Measurements from ENCODE around the gene ZNF556.

Gene ZNF556

DNA sequence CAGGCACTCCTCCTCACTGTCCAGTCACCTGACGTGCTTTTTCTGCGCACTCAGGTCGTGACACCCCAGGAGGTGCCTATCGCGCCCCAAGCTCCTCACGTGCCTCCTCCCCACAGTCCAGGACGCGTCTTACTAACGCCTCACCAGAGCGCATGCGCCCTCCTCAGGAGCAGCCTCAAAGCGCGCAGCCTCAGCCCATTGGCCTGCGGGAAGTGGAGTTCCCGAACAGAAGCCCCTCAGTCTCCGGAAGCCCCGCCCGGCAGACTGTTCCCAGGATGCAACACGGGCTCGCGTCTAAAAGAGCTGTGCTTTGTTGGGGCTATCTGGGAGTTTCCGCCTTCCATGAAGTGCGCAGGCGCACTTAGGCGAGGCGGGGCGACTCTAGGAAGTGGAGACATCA is 8.3 kb upstream of the ZNF556 start:
- H3K4me2 ChIP-seq (ENCODE audit: low read length) = no peak overlapping the region
- H3K79me2 ChIP-seq (ENCODE audit: control insufficient read depth, low read length) = no peaks in the 10 kb centered on the region
- H3F3A ChIP-seq (ENCODE audit: control insufficient read depth, insufficient read depth) = no peaks in the 10 kb centered on the region
- no peak for TF ChIP-seq EZH2phosphoT487 (IDR thresholded peaks at IDR 0.05; ENCODE audit: borderline replicate concordance, low read length)
- TF ChIP-seq, protein P1, sequence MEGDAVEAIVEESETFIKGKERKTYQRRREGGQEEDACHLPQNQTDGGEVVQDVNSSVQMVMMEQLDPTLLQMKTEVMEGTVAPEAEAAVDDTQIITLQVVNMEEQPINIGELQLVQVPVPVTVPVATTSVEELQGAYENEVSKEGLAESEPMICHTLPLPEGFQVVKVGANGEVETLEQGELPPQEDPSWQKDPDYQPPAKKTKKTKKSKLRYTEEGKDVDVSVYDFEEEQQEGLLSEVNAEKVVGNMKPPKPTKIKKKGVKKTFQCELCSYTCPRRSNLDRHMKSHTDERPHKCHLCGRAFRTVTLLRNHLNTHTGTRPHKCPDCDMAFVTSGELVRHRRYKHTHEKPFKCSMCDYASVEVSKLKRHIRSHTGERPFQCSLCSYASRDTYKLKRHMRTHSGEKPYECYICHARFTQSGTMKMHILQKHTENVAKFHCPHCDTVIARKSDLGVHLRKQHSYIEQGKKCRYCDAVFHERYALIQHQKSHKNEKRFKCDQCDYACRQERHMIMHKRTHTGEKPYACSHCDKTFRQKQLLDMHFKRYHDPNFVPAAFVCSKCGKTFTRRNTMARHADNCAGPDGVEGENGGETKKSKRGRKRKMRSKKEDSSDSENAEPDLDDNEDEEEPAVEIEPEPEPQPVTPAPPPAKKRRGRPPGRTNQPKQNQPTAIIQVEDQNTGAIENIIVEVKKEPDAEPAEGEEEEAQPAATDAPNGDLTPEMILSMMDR (IDR thresholded peaks at IDR 0.05; ENCODE audit: low read depth, low read length, poor library complexity, severe bottlenecking) = no peak
- no peak overlapping the region for H3K4me3 ChIP-seq (ENCODE audit: low read length)
- no peaks in the 10 kb centered on the region for H3K9me2 ChIP-seq (replicated peaks; ENCODE audit: control insufficient read depth, low read length)
- H3K27ac ChIP-seq (ENCODE audit: low read depth, low read length) = no peak overlapping the region
- peaks cover 14% of the 10 kb centered on the region for H3K36me3 ChIP-seq (ENCODE audit: control insufficient read depth, low read length)
- H3K4me1 ChIP-seq (ENCODE audit: control insufficient read depth, low read length) = no peaks in the 10 kb centered on the region
- no peaks in the 10 kb centered on the region for H4K20me1 ChIP-seq (ENCODE audit: control insufficient read depth, insufficient read depth, low read depth, low read length)
- H3K27me3 ChIP-seq (ENCODE audit: control insufficient read depth, low read length) = no peaks in the 10 kb centered on the region
- peaks cover 9% of the 10 kb centered on the region; the same call in 1 of the 2 replicates for H3K9me3 ChIP-seq (ENCODE audit: control insufficient read depth, insufficient read depth, low read length)

DNA sequence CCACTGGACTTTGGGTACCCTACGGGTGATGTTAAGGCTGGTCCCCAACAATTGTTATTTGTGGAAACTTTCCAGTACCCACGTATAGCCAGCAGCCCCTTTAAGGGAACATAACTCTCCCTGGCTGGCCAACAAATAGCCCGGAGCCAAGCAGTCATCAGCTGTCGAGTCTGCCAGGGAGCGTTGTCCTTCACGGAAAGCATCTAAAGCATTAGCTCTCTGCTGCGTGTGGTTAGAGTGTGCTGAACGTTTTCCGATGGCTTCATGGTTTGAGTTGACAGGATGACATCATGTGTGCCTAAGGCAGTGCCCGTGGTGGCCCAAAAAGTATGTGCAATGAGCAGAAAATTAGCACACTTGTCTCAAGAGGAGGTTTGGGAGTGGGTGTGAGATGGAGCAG is 3.3 kb upstream of the ZNF556 start:
- Histone ChIP-seq H3K36me3 (ENCODE audit: control insufficient read depth, low read length) (no peaks in the 10 kb centered on the region), H3K4me3 (ENCODE audit: low read length) (no peak overlapping the region), H3F3A (ENCODE audit: control insufficient read depth, insufficient read depth) (no peaks in the 10 kb centered on the region), H3K4me2 (ENCODE audit: low read length) (no peak overlapping the region), H3K27me3 (ENCODE audit: control insufficient read depth, low read length) (no peaks in the 10 kb centered on the region), H3K9me3 (ENCODE audit: control insufficient read depth, insufficient read depth, low read length) (peaks cover 12% of the 10 kb centered on the region; the same call in 1 of the 2 replicates), H3K4me1 (ENCODE audit: control insufficient read depth, low read length) (no peaks in the 10 kb centered on the region), H3K9me2 (replicated peaks; ENCODE audit: control insufficient read depth, low read length) (no peaks in the 10 kb centered on the region), H4K20me1 (ENCODE audit: control insufficient read depth, insufficient read depth, low read depth, low read length) (no peaks in the 10 kb centered on the region), H3K79me2 (ENCODE audit: control insufficient read depth, low read length) (no peaks in the 10 kb centered on the region), H3K27ac (ENCODE audit: low read depth, low read length) (no peak overlapping the region)
- TF ChIP-seq EZH2phosphoT487 (IDR thresholded peaks at IDR 0.05; ENCODE audit: borderline replicate concordance, low read length) = no peak
- TF ChIP-seq, protein P1 (IDR thresholded peaks at IDR 0.05; ENCODE audit: low read depth, low read length, poor library complexity, severe bottlenecking) = no peak

DNA sequence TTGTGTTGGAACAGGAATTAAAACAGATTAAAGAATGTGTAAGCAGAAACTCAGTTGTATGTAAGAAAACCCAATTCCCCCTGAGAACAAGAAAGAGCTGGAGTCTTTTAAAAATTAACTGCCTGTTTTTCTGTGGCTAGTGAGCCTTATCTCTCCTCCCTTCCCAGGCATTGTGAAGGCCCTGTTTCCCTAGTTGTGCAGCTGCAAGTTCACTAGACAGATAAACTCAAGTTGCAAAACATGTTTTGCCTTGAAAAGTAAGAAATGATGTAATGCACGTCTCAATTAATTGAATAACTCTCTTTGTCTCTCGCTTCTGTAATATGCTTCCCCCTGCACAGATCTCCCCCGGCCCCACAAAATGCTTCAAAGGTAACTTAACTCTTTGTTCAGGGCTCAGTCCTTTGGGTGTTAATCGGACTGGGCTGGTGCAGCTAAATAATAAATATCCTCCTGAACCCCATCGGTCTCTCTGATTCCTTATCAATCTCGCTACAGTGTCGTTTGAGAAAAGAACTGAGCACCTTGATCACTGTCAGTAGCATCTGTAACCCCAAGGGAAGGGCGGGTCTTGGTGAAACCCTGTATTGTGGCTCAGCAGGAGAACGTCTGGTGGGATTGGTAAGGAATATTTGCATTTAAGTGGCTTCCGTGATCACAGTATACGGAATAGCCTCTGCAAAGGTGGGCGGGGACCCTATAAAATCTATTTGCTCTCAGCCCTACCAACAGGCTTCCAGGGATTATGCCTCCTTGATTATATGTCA is 1.6 kb upstream of the ZNF556 start:
- H3K4me1 ChIP-seq (ENCODE audit: control insufficient read depth, low read length) = no peaks in the 10 kb centered on the region
- H3F3A ChIP-seq (ENCODE audit: control insufficient read depth, insufficient read depth) = no peaks in the 10 kb centered on the region
- peaks cover 12% of the 10 kb centered on the region; the same call in 1 of the 2 replicates for H3K9me3 ChIP-seq (ENCODE audit: control insufficient read depth, insufficient read depth, low read length)
- no peaks in the 10 kb centered on the region for H3K27me3 ChIP-seq (ENCODE audit: control insufficient read depth, low read length)
- no peak for TF ChIP-seq EZH2phosphoT487 (IDR thresholded peaks at IDR 0.05; ENCODE audit: borderline replicate concordance, low read length)
- TF ChIP-seq, protein P1 (IDR thresholded peaks at IDR 0.05; ENCODE audit: low read depth, low read length, poor library complexity, severe bottlenecking) = no peak
- H3K27ac ChIP-seq (ENCODE audit: low read depth, low read length) = no peak overlapping the region
- H3K4me3 ChIP-seq (ENCODE audit: low read length) = no peak overlapping the region
- no peaks in the 10 kb centered on the region for H3K36me3 ChIP-seq (ENCODE audit: control insufficient read depth, low read length)
- H4K20me1 ChIP-seq (ENCODE audit: control insufficient read depth, insufficient read depth, low read depth, low read length) = no peaks in the 10 kb centered on the region
- no peak overlapping the region for H3K4me2 ChIP-seq (ENCODE audit: low read length)
- H3K9me2 ChIP-seq (replicated peaks; ENCODE audit: control insufficient read depth, low read length) = no peaks in the 10 kb centered on the region
- H3K79me2 ChIP-seq (ENCODE audit: control insufficient read depth, low read length) = no peaks in the 10 kb centered on the region
